ENCODE data around the gene CDCA7. TPM values are rescaled to one million over a fixed set of nuclear protein-coding genes. Genes with fewer than 3 reads are reported as not detected.

The CDCA7 gene
- polyA plus RNA-seq, 1 of the 3 experiments (the other 2 are of a cell fraction): 19.1 TPM

DNA sequence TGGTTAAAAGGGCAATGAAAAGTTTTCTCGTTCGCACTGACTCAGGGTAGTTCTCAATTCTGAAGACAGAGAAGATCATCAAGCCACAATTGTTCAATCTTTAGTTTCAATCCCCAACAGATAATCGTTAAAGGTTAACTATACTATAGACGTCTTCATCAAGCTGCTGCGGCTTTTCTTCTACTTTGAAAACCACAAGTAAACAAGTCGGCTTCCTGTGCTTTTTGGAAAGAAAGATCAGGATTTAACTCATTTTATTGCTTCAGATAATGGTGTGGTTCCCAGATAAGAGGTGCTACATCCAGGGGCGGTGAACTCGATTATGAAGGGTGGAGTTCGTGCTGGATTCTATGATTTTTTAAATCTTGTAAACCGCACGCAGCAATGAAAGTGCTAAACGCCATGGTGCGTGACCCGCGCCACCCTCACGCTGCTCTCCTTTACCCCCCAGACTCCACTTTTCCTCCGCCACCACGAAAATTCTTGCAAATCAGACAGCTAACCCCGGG, 545 bp upstream of the CDCA7 start (continued):
- TF ChIP-seq, protein P1, sequence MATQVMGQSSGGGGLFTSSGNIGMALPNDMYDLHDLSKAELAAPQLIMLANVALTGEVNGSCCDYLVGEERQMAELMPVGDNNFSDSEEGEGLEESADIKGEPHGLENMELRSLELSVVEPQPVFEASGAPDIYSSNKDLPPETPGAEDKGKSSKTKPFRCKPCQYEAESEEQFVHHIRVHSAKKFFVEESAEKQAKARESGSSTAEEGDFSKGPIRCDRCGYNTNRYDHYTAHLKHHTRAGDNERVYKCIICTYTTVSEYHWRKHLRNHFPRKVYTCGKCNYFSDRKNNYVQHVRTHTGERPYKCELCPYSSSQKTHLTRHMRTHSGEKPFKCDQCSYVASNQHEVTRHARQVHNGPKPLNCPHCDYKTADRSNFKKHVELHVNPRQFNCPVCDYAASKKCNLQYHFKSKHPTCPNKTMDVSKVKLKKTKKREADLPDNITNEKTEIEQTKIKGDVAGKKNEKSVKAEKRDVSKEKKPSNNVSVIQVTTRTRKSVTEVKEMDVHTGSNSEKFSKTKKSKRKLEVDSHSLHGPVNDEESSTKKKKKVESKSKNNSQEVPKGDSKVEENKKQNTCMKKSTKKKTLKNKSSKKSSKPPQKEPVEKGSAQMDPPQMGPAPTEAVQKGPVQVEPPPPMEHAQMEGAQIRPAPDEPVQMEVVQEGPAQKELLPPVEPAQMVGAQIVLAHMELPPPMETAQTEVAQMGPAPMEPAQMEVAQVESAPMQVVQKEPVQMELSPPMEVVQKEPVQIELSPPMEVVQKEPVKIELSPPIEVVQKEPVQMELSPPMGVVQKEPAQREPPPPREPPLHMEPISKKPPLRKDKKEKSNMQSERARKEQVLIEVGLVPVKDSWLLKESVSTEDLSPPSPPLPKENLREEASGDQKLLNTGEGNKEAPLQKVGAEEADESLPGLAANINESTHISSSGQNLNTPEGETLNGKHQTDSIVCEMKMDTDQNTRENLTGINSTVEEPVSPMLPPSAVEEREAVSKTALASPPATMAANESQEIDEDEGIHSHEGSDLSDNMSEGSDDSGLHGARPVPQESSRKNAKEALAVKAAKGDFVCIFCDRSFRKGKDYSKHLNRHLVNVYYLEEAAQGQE (IDR thresholded peaks at IDR 0.05; ENCODE audit: low read depth, low read length): no peak

DNA sequence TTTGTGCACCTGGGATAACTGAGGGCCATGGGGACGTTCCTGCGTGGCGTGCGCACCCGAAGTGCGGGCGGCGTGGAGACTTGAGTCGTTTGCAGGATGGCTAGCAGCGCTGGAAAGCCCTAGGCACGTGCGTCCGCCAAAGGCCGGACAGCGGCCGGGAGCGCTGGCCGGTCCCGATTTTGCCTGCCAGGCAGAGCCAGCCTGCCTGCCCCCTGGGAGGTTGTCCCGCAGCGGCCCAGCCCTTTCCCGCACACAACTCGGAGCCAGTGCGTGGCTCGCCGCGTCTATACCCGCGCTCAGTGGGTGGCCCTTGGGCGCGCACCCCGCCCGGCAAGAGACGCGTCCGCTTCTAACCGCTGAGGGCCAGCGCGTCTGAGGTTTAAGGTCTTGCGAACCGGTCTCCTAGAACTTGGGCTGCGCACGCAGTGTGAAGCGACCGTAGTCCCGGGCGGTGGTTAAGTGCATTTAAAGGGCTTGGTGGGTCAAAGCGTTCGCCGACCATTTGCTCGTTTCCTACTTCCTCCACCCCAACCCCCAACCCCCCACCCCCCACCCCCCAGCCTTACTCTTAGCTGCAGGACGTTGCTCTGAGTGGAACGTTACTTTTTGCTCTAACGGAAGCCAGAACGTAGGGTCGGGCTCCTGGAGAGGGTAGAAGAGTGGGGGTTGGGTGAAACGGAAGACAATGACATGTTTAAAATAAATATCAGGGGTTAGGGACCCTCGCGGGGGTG, 627 bp downstream of the CDCA7 start:
- TF ChIP-seq TCF12 (IDR thresholded peaks at IDR 0.05) (no peak), POLR2AphosphoS5 (IDR thresholded peaks at IDR 0.05; ENCODE audit: low read depth, low read length) (0 out of 2 replicates have a peak, but pooled peaks have one; percentile 15), MXI1 (IDR thresholded peaks at IDR 0.05; ENCODE audit: low read depth, low read length) (peak; percentile 80), NRF1 (IDR thresholded peaks at IDR 0.05; ENCODE audit: low read depth, low read length) (peak; percentile 24; the same call in 1 of the 2 replicates)
- TF ChIP-seq, protein P2, sequence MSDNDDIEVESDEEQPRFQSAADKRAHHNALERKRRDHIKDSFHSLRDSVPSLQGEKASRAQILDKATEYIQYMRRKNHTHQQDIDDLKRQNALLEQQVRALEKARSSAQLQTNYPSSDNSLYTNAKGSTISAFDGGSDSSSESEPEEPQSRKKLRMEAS (IDR thresholded peaks at IDR 0.05; ENCODE audit: low read depth): peak; percentile 79
- no peaks in the 10 kb centered on the region for H3F3A ChIP-seq (replicated peaks; ENCODE audit: insufficient read depth)
- peak overlapping the region; percentile 38 to 94; a peak in 3 of 4 replicates for H3K27ac ChIP-seq (ENCODE audit: low read depth in 2 of 2, low read length in 1 of 2)
- WGBS (ENCODE audit: low lambda C conversion rate): under 1% methylated on average over 44 of the region's 59 CpGs
- peak overlapping the region; percentile 95 for H2AFZ ChIP-seq (ENCODE audit: low read depth)
- peaks cover 0 to 5% of the 10 kb centered on the region in 2 experiments; a peak in 1 of 4 replicates for H3K4me1 ChIP-seq (ENCODE audit: control insufficient read depth in 1 of 2, insufficient read depth in 2 of 2, low read depth in 1 of 2, low read length in 1 of 2)
- H3K9me3 ChIP-seq: no peaks in the 10 kb centered on the region
- H3K9me2 ChIP-seq: no peaks in the 10 kb centered on the region
- H3K4me3 ChIP-seq (ENCODE audit: low read depth in 2 of 2, low read length in 1 of 2): peak overlapping the region; percentile 89 to 90
- H3K9ac ChIP-seq: peak overlapping the region; percentile 76
- peaks cover 34% of the 10 kb centered on the region for H3K79me2 ChIP-seq (ENCODE audit: insufficient read depth)
- H3K36me3 ChIP-seq (replicated peaks in 1 of 2; ENCODE audit: control insufficient read depth in 1 of 2, insufficient read depth in 2 of 2, low read length in 1 of 2): peaks cover 0 to 7% of the 10 kb centered on the region in 2 experiments
- peak overlapping the region; percentile 92 for H3K4me2 ChIP-seq
- H3K27me3 ChIP-seq (ENCODE audit: insufficient read depth): no peaks in the 10 kb centered on the region; the same call in 1 of the 2 replicates
- CTCF ChIA-PET: interaction anchor here (0.8 to 1.2 kb wide), 4 partner anchors 47 to 542 kb away, joined by 3 to 4 read pairs (median 3); no protein-coding TSS in a partner anchor
- peak; percentile 79 for DNase-seq
- POLR2A ChIA-PET: no interaction called here
- no peaks in the 10 kb centered on the region for H4K20me1 ChIP-seq (ENCODE audit: insufficient read depth)

DNA sequence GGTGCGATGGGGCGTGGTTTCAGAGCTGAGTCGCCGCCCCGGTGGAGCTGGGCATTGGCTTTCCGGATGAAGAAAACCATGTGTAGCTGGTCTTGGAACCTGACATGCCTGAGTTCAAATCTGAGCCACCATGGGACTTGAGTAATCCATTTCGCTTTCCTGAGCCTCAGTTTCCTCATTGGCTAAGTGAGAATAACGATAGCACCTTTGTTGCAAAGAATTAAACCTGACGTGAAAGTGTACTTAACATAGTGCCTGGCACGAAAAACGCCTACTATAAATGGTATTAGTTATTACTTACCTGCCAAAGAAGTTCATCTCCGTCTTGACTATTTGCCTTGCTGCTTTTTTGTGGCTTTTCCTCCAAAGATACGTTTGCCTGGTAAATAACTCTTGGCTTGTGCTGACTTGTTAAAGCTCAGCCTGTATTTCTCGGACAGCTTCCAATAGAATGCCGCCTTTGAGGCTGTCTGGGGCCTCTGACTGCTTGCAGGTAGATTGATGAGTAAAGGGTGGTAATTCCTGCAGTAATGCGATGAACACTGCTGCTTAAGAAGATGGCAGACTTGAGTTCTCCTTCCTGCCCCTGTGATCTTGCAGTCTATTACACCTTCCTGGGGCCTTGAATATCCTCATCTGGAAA, 1.3 kb downstream of the CDCA7 start:
- CTCF ChIA-PET: interaction anchor here (0.7 to 1.2 kb wide), 4 partner anchors 46 to 329 kb away, joined by 3 to 4 read pairs (median 3); no protein-coding TSS in a partner anchor
- Histone ChIP-seq H2AFZ (ENCODE audit: low read depth) (no peak overlapping the region), H4K20me1 (ENCODE audit: insufficient read depth) (no peaks in the 10 kb centered on the region), H3K27ac (ENCODE audit: low read depth in 2 of 2, low read length in 1 of 2) (peak overlapping the region in 1 of 2 experiments; percentile 94; a peak in 2 of 4 replicates), H3K36me3 (replicated peaks in 1 of 2; ENCODE audit: control insufficient read depth in 1 of 2, insufficient read depth in 2 of 2, low read length in 1 of 2) (peaks cover 0 to 7% of the 10 kb centered on the region in 2 experiments), H3K9ac (no peak overlapping the region), H3K27me3 (ENCODE audit: insufficient read depth) (no peaks in the 10 kb centered on the region; the same call in 1 of the 2 replicates), H3K4me2 (peak overlapping the region; percentile 92), H3K9me3 (no peaks in the 10 kb centered on the region), H3K4me1 (ENCODE audit: control insufficient read depth in 1 of 2, insufficient read depth in 2 of 2, low read depth in 1 of 2, low read length in 1 of 2) (peaks cover 0 to 5% of the 10 kb centered on the region in 2 experiments; a peak in 1 of 4 replicates), H3F3A (replicated peaks; ENCODE audit: insufficient read depth) (no peaks in the 10 kb centered on the region), H3K4me3 (ENCODE audit: low read depth in 2 of 2, low read length in 1 of 2) (peak overlapping the region; percentile 89 to 90), H3K79me2 (ENCODE audit: insufficient read depth) (peaks cover 34% of the 10 kb centered on the region), H3K9me2 (no peaks in the 10 kb centered on the region)
- POLR2A ChIA-PET: no interaction called here
- WGBS (ENCODE audit: low lambda C conversion rate): 39% methylated on average over 16 of the region's 16 CpGs
- no peak for TF ChIP-seq CHD2 (IDR thresholded peaks at IDR 0.05; ENCODE audit: low read length, partially characterized antibody)
- TF ChIP-seq MXI1 (IDR thresholded peaks at IDR 0.05; ENCODE audit: low read depth, low read length): peak; percentile 94
- DNase-seq: no peak
